ENCODE results near the gene ARHGAP31.
A peak's percentile ranks its signal among the peaks of the same experiment; 100 is the strongest.

The ARHGAP31 gene

GRCh38 chr3:119453822-119454221 is 159.6 kb downstream of the ARHGAP31 start:
- DNase-seq, result no peak

GRCh38 chr3:119456469-119456868 is 162.3 kb downstream of the ARHGAP31 start:
- DNase-seq, result no peak

- DNase-seq, result no peak
Observed at GRCh38 chr3:119457246-119457645, 163.1 kb downstream of the ARHGAP31 start.

- peak; percentile 93 to 98 for DNase-seq
Observed at GRCh38 chr3:119463171-119464169, 169.3 kb downstream of the ARHGAP31 start, which contains the start of gene TMEM39A. TSS of gene TMEM39A (minus strand) at chr3:119463615. CDS start at chr3:119462074, 1,541 bp downstream.

GRCh38 chr3:119468041-119468440 is 173.9 kb downstream of the ARHGAP31 start:
- DNase-seq, result no peak

GRCh38 chr3:119469418-119470189 is 175.4 kb downstream of the ARHGAP31 start:
- DNase-seq, result peak in 1 of 2 experiments; percentile 35
